Fibroblast of mammary gland (primary cell): Measurements from ENCODE around the gene GAMT.

Experiments
- DNase-seq: peaks from one replicate; pipeline ENCODE4 v3.0.0-alpha.2; 2010; ENCODE audit warnings: low read depth
- H3K4me3 ChIP-seq: 2 replicates; pipeline ENCODE4 v1.5.1; 2011; ENCODE audit warnings: low read depth, mild to moderate bottlenecking, low read length, moderate library complexity; ENCODE audit not compliant: control insufficient read depth
- CTCF ChIP-seq: conservative IDR thresholded peaks from 2 replicates; pipeline ENCODE4 v1.5.1; 2011; ENCODE audit warnings: low read depth, low read length, inconsistent platforms; ENCODE audit not compliant: control insufficient read depth, insufficient read depth

The GAMT gene

GRCh38 chr19:1362387-1363257, 38.7 kb downstream of the GAMT start:
- TF ChIP-seq CTCF: no peak
- H3K4me3 ChIP-seq: no peak overlapping the region

GRCh38 chr19:1361601-1362386, 39.5 kb downstream of the GAMT start:
- peak overlapping the region; percentile 34 for H3K4me3 ChIP-seq
- no peak for TF ChIP-seq CTCF
- DNase-seq: peak; percentile 83

More at GRCh38 chr19:1362387-1363257, 38.7 kb downstream of the GAMT start:
- DNase-seq: no peak

- TF ChIP-seq CTCF: no peak
- peak overlapping the region; percentile 34 for H3K4me3 ChIP-seq
- DNase-seq: peak; percentile 90
Observed at GRCh38 chr19:1360818-1361461, 40.4 kb downstream of the GAMT start.

GRCh38 chr19:1360126-1360817, 41.1 kb downstream of the GAMT start:
- no peak for TF ChIP-seq CTCF
- H3K4me3 ChIP-seq: no peak overlapping the region
- DNase-seq: no peak

- no peak for TF ChIP-seq CTCF
- H3K4me3 ChIP-seq: no peak overlapping the region
- DNase-seq: no peak
Observed at GRCh38 chr19:1357531-1358109, 43.7 kb downstream of the GAMT start.

- peak overlapping the region; percentile 76 for H3K4me3 ChIP-seq
- peak; percentile 44 for DNase-seq
- no peak for TF ChIP-seq CTCF
Observed at GRCh38 chr19:1356508-1356865, 44.9 kb downstream of the GAMT start.
